GM12872 (cell line): ENCODE data around the gene SUSD6.

Source experiments
- TF ChIP-seq, protein P1 (sequence below): IDR thresholded peaks from 3 replicates; pipeline ENCODE4 v1.5.1; 2011; ENCODE audit warnings: low read depth, mild to moderate bottlenecking, low read length, moderate library complexity; ENCODE audit not compliant: insufficient read depth

SUSD6 gene

DNA sequence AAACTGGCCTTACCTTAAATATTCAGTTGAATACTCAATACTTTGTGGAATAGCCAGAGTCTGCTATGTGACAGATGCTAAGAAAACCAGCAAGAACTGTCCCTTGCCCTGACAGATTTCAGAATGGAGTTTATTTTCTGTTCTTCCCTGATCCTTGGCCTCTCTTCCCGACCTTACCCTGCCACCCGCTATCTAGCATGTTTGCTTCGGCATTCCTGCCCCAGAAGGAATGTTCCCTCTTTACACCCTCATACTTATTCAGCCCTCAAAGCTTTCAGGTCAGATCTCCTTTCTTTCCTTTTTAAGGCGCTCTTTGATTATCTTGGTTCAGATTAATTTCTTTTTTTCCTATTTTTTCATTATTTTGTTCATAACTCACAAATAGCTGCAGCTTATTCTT, 21.8 kb downstream of the SUSD6 start:
- TF ChIP-seq, protein P1, sequence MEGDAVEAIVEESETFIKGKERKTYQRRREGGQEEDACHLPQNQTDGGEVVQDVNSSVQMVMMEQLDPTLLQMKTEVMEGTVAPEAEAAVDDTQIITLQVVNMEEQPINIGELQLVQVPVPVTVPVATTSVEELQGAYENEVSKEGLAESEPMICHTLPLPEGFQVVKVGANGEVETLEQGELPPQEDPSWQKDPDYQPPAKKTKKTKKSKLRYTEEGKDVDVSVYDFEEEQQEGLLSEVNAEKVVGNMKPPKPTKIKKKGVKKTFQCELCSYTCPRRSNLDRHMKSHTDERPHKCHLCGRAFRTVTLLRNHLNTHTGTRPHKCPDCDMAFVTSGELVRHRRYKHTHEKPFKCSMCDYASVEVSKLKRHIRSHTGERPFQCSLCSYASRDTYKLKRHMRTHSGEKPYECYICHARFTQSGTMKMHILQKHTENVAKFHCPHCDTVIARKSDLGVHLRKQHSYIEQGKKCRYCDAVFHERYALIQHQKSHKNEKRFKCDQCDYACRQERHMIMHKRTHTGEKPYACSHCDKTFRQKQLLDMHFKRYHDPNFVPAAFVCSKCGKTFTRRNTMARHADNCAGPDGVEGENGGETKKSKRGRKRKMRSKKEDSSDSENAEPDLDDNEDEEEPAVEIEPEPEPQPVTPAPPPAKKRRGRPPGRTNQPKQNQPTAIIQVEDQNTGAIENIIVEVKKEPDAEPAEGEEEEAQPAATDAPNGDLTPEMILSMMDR, result no peak

DNA sequence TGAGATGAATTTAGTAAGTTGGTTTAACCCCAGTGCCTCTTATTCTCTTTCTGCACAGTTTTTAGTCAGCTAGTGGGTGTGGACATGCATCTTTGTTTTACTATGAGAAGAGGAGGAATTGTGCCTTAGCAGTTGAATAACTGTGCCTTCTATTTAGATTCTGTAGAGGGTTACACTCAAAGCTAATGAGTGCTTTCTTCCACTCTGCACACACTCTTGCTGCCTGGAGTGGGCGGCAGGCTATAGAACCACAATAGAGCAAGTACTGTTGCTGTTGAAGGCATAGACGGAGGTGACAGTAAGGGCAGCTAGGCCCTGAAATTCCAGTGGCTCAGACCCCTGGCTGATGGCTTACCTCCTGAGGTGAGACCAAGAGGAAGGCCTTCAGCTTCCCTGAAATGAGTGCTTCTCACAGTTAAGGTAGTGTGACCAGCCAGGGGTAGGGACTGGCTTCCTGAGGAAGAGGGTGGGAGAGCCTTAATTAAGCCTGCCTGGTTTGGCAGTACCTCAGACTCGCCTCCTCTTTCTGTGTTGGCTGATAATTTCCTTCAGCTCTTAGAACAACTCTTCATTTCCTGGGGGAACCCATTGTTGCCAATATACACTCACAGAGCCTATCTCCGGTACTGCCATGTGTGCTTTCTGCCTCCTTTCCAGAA, 24.7 kb downstream of the SUSD6 start:
- TF ChIP-seq, protein P1, result no peak

DNA sequence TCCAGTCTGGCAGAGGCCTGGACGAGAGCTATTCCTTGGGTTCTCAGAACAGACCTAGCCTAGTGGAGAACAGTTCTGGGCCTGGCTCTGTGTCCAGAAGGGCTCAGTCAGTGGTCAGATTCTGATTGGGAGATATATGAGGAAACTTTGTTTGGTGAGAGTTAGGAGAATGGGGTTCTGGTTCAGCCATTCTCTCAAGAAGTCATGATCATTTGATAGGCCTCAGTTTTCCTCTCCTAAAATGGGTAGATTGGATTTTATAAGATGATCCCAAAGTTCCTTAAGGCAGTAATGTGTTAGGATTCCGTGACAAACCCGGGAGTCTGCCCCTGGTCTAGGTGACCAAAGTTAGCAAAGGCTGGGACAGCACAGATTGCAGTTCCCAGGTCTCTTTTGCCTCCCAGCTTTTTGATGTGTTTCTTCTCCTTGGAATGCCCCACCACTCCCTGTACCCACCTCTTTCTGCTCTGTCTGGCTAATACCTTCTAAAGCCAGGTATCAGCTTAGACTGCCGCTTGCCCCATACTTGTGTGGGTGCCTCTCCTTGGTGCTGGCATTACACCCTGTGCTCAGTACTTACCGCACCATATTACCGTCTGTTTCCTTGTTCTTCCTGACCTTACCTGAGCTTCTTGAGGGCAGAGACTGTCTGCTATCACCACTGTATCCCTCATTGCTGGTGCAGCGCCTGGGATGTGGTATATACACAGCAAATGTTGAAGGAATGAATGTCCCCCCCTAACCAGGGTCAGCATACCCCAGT, 25.5 kb downstream of the SUSD6 start:
- TF ChIP-seq, protein P1, result no peak

DNA sequence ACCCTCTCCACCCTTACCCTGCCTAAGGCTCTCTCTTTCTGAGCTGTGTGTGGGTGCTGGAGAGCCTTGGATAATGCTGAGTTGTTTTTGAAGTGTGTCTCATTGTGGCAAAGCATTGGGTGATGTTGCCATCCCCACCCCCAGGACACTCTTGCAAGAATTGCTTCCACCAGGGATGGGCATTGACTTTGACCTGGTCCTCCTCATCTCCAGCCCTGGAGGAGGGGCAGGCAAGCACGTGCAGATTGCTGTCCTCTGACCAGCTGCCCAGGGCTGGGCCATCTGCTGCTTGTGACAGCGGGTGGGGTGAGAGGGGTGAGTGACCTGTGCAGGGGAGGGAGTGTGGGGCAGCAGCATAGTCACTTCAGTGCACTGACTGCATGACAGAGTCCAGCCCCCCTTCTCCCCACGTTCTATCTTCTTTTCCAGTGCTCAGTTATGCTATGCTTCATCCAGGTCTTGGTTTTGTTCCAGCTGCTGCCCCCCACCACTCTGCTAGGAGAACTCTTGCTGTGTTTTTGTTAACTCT, 26.2 kb downstream of the SUSD6 start:
- TF ChIP-seq, protein P1, result no peak

DNA sequence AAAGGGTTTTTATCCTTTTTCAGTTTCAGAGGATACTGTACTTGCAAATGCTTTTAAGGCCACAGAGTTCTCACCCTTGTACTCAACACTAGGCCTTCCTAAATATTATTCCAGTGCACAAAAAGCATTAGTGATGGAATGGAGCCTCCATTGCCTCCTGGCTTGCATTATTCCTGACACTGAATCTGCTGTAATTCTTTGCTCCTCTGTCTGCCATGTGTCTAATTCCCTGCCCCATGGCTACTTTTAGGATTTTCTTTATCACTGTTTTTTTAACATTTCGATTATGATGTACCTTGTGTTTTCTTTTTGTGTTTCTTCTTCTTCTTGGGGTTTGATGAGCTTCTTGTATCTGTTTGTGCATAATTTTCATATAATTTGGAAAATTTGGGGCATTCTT, 29.5 kb downstream of the SUSD6 start:
- TF ChIP-seq, protein P1, result no peak

DNA sequence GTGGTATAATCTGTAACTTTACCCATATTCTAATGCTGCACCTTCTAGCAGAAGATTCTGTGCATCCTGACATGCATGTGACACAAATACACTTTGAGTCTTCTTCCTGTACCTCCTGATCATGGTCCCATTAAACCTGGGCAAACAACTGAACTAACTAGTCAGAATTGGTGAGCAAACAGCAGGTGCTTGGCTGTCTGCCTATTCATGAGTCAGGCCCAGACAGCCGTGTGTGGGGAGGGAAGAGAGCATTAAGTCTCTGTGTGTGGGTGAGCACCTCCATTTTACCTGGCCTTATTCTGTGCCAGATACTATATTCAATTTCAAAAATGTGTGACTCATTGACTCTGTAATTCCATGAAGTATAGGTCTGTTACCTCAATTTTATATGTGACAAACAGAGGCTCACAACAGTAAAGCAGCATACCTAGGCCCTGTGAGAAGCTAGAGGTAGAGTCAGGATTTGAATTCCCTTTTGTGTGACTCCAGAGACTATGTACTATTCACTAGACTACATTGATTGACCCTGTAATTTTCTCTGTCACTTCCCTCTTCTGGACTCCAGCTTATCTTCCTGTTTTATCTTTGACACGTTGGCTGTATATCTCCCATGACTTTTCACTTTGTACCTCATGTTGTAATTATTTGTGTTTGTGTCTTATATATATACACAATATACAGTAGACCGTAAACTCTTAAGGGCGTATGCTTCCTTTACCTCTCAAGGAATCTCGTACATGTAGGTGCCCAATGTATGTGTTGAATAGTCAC, 32.2 kb downstream of the SUSD6 start:
- TF ChIP-seq, protein P1, result no peak

DNA sequence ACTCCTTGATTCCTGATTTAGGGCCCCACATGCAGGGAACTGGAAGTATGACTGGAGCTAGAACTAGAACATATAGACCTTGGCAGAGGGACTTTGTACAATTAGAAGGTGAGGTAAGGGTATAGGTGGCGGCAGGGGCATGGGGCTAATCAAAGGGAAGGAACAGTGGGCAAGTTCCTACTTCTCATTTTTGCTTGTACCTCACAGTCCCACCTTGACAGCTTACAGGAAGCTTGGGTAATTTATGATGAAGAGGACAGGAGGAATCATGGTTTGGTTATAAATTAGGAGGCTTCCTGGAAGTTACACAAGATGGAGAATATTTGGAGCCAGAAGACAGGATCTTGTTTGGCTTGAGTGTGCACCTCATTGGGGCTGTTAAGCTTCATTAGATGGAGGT, 33.4 kb downstream of the SUSD6 start:
- TF ChIP-seq, protein P1, result no peak
